HG02840 (cell line): ENCODE results near the gene CCDC33.
A peak's percentile ranks its signal among the peaks of the same experiment; 100 is the strongest.

ENCODE experiments used
- ATAC-seq: cut with Tn5 transposase; IDR thresholded peaks from one replicate; pipeline ENCODE4 v1.9.1; 2021; ENCODE audit warnings: mild to moderate bottlenecking, moderate library complexity, moderate number of reproducible peaks; ENCODE audit not compliant: unreplicated experiment, low FRiP score

The CCDC33 gene

GRCh38 chr15:74374648-74375302 lies 138.6 kb downstream of the CCDC33 start:
- ATAC-seq: peak; percentile 11

- no peak for ATAC-seq
Measured at GRCh38 chr15:74375303-74375693, 139.2 kb downstream of the CCDC33 start.

GRCh38 chr15:74376226-74376625 lies 140.1 kb downstream of the CCDC33 start:
- no peak for ATAC-seq

- ATAC-seq: no peak
Measured at GRCh38 chr15:74376825-74377581, 140.9 kb downstream of the CCDC33 start.

- ATAC-seq: no peak
Measured at GRCh38 chr15:74377831-74378766, 142.0 kb downstream of the CCDC33 start.

- ATAC-seq: no peak
Measured at GRCh38 chr15:74378848-74379247, 142.7 kb downstream of the CCDC33 start.

GRCh38 chr15:74380361-74381189 lies 144.4 kb downstream of the CCDC33 start:
- no peak for ATAC-seq

GRCh38 chr15:74381190-74381453 lies 145.0 kb downstream of the CCDC33 start:
- ATAC-seq: no peak

- ATAC-seq: no peak
Measured at GRCh38 chr15:74381481-74381880, 145.4 kb downstream of the CCDC33 start.

- ATAC-seq: no peak
Measured at GRCh38 chr15:74382004-74382816, 146.1 kb downstream of the CCDC33 start.

- ATAC-seq: peak; percentile 1
Measured at GRCh38 chr15:74383286-74383685, 147.2 kb downstream of the CCDC33 start.

- ATAC-seq: peak; percentile 40
Measured at GRCh38 chr15:74383695-74384565, 147.8 kb downstream of the CCDC33 start.

- peak; percentile 1 for ATAC-seq
Measured at GRCh38 chr15:74384566-74384880, 148.4 kb downstream of the CCDC33 start.

- peak; percentile 47 for ATAC-seq
Measured at GRCh38 chr15:74384881-74385643, 148.9 kb downstream of the CCDC33 start.

GRCh38 chr15:74385733-74386132 lies 149.6 kb downstream of the CCDC33 start:
- no peak for ATAC-seq
